ENCODE measurements around the gene SMCO3.
A peak's percentile ranks its signal among the peaks of the same experiment; 100 is the strongest.

DNA sequence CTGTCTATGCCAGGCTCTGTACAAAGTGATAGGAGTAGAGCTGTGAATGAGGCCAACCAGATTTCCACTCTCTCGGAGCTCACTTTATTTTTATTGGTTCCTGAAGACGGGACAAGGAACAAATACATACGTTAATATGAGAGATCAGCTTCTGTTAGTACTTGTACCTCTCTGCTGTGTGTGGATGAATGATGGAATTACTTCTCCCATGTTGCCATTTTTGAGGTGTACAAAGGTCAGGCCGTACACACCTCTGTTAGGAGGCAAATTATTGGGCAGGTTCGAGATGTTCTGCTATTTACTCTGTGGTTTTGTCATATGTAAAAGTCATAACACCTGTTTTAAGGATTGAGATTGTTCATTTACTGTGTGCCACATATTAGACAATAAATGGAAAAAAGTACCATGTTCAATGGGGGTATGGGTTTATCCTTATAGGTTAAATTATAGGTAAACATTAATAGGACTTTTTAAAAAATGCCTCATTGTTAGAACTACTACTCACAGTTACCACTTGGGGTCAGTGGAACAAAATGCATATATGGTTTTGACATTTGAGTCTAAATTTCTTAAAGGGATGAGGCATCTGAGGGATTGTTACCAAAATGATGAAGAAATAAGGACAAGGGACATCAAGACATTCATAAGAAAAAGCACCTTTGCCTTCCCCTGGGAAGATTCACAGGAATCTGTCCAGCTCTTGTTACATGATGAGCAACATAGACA is 37.6 kb downstream of the SMCO3 start:
- TF ChIP-seq, protein P1, sequence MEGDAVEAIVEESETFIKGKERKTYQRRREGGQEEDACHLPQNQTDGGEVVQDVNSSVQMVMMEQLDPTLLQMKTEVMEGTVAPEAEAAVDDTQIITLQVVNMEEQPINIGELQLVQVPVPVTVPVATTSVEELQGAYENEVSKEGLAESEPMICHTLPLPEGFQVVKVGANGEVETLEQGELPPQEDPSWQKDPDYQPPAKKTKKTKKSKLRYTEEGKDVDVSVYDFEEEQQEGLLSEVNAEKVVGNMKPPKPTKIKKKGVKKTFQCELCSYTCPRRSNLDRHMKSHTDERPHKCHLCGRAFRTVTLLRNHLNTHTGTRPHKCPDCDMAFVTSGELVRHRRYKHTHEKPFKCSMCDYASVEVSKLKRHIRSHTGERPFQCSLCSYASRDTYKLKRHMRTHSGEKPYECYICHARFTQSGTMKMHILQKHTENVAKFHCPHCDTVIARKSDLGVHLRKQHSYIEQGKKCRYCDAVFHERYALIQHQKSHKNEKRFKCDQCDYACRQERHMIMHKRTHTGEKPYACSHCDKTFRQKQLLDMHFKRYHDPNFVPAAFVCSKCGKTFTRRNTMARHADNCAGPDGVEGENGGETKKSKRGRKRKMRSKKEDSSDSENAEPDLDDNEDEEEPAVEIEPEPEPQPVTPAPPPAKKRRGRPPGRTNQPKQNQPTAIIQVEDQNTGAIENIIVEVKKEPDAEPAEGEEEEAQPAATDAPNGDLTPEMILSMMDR (IDR thresholded peaks at IDR 0.05), result peak in 1 of 6 experiments; percentile 14
- TF ChIP-seq POLR2AphosphoS5 (IDR thresholded peaks at IDR 0.05) (no peak), POLR2A (IDR thresholded peaks at IDR 0.05) (no peak)

Measured in upper lobe of left lung (tissue), 4 donors.